ENCODE data around the gene DNAH14. TPM values are rescaled to one million over a fixed set of nuclear protein-coding genes. Genes with fewer than 3 reads are reported as not detected.

DNAH14 gene
- total and polyA plus RNA-seq, 2 of the 4 experiments (the other 2 are of a cell fraction) = 2.7 to 3.6 TPM

GRCh38 chr1:224884361-224884801, 45.1 kb upstream of the DNAH14 start:
- Histone ChIP-seq H2AK9ac (replicated peaks; ENCODE audit: low read depth, low read length, poor library complexity) (no peak overlapping the region), H3K36me3 (ENCODE audit: control insufficient read depth, insufficient read depth, low read length) (no peaks in the 10 kb centered on the region), H3K79me1 (ENCODE audit: low read depth in 1 of 2, low read length in 2 of 2) (no peaks in the 10 kb centered on the region), H2AK5ac (ENCODE audit: low read depth, low read length) (no peak overlapping the region), H2AFZ (replicated peaks; ENCODE audit: low read length, poor library complexity) (no peak overlapping the region), H3K27me3 (ENCODE audit: control insufficient read depth, insufficient read depth, low read length) (no peaks in the 10 kb centered on the region; the same call in 1 of the 2 replicates), H3K23ac (ENCODE audit: low read depth, low read length) (no peak overlapping the region), H3K9ac (ENCODE audit: low read depth, low read length) (no peak overlapping the region), H4K20me1 (ENCODE audit: insufficient read depth, low read length) (no peaks in the 10 kb centered on the region), H3K4me3 (ENCODE audit: insufficient read depth, low read depth, low read length) (no peak overlapping the region), H3K14ac (replicated peaks; ENCODE audit: low read depth, low read length) (no peak overlapping the region), H3K9me1 (ENCODE audit: insufficient read depth, low read length) (no peaks in the 10 kb centered on the region), H4K8ac (ENCODE audit: low read depth in 2 of 2, low read length in 2 of 2) (no peak overlapping the region), H2BK120ac (ENCODE audit: low read depth, low read length) (no peak overlapping the region), H3K4ac (ENCODE audit: low read depth, low read length) (no peak overlapping the region), H3K4me2 (ENCODE audit: low read depth, low read length) (no peak overlapping the region), H3K9me3 (ENCODE audit: control insufficient read depth, insufficient read depth, low read length) (peaks cover 3% of the 10 kb centered on the region), H2BK5ac (ENCODE audit: low read depth, low read length, poor library complexity, severe bottlenecking) (no peak overlapping the region), H3K56ac (ENCODE audit: extremely low read depth, insufficient read depth, low read length) (no peak overlapping the region), H2BK20ac (ENCODE audit: low read depth, low read length) (no peak overlapping the region), H2BK15ac (ENCODE audit: low read depth, low read length) (no peak overlapping the region), H3K18ac (ENCODE audit: low read depth, low read length) (no peak overlapping the region), H4K91ac (ENCODE audit: insufficient read depth, low read depth, low read length) (no peak overlapping the region), H4K5ac (ENCODE audit: low read depth, low read length) (no peak overlapping the region), H3K27ac (ENCODE audit: insufficient read depth, low read length) (no peak overlapping the region), H3K4me1 (ENCODE audit: control insufficient read depth, insufficient read depth, low read length) (no peaks in the 10 kb centered on the region)
- no peak for TF ChIP-seq RAD21 (IDR thresholded peaks at IDR 0.05; ENCODE audit: low read length)
- TF ChIP-seq MAZ (IDR thresholded peaks at IDR 0.05; ENCODE audit: borderline replicate concordance, low read depth, low read length) = no peak
- TF ChIP-seq RCOR1 (IDR thresholded peaks at IDR 0.05; ENCODE audit: insufficient replicate concordance, low read length) = no peak
- TF ChIP-seq NFE2L2 (IDR thresholded peaks at IDR 0.05; ENCODE audit: low read depth, low read length) = no peak
- no peak for TF ChIP-seq BHLHE40 (IDR thresholded peaks at IDR 0.05; ENCODE audit: low read depth, low read length)
- no peak for TF ChIP-seq ELK1 (IDR thresholded peaks at IDR 0.05; ENCODE audit: borderline replicate concordance, low read depth, low read length)
- TF ChIP-seq FOS (IDR thresholded peaks at IDR 0.05; ENCODE audit: low read depth, low read length) = no peak
- no peak for TF ChIP-seq CTCF (conservative IDR thresholded peaks at IDR 0.05; ENCODE audit: low read depth, low read length)
- no peak for TF ChIP-seq CHD1 (IDR thresholded peaks at IDR 0.05; ENCODE audit: low read depth, low read length)
- no peak for TF ChIP-seq RFX5 (IDR thresholded peaks at IDR 0.05; ENCODE audit: low read depth, low read length)
- no peak for TF ChIP-seq MAFK (IDR thresholded peaks at IDR 0.05; ENCODE audit: low read depth, low read length)
- TF ChIP-seq MXI1 (IDR thresholded peaks at IDR 0.05; ENCODE audit: borderline replicate concordance, low read depth, low read length) = no peak
- TF ChIP-seq USF2 (IDR thresholded peaks at IDR 0.05; ENCODE audit: low read depth, low read length) = no peak
- TF ChIP-seq SMC3 (IDR thresholded peaks at IDR 0.05; ENCODE audit: low read depth, low read length) = no peak
- TF ChIP-seq CEBPB (IDR thresholded peaks at IDR 0.05; ENCODE audit: low read depth, low read length) = no peak
- ATAC-seq (ENCODE audit: low read depth) = peak; percentile 48
- peak; percentile 33 for DNase-seq
- dilution Hi-C loops (cut with HindIII; ENCODE audit: low sequenced_read_pairs, unreplicated experiment) = no loop called here
- CTCF ChIA-PET = no interaction called here
- no CpG with 5 or more reads among the region's 1 CpG for WGBS, 2 experiments (ENCODE audit: extremely low coverage in 2 of 2, insufficient read length in 1 of 2)
- BruUV-seq (replicated peaks) = no TSS peak
- POLR2A ChIA-PET (ENCODE audit: unreplicated experiment) = no interaction called here
- in situ Hi-C loops (cut with MboI; ENCODE audit: low sequenced_read_pairs) = no loop called here
- intact Hi-C loops (cut with micrococcal nuclease) = no loop called here

All from IMR-90 (cell line).